ENCODE data around the gene HEATR5A.

DNA sequence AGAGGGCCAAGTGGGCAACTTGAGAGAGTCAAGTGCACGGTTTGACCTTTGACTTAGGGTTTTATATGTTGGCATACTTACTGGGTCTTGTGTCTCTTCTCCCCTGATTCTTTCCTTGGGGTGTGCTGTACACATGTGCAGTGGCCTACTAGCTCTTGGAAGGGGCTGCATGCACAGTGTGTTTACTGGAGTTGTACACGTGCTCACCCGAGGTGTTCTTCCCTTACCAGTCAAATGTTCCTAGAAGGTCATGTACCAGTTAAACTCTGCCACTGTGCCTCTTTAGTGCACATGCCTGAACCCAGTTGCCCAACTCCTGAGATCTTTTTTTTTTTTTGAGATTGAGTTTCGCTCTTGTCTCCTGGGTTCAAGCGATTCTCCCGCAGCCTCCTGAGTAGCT is 46.2 kb upstream of the HEATR5A start:
- no peak for TF ChIP-seq EZH2phosphoT487 (IDR thresholded peaks at IDR 0.05; ENCODE audit: low read depth)
- TF ChIP-seq, protein P1, sequence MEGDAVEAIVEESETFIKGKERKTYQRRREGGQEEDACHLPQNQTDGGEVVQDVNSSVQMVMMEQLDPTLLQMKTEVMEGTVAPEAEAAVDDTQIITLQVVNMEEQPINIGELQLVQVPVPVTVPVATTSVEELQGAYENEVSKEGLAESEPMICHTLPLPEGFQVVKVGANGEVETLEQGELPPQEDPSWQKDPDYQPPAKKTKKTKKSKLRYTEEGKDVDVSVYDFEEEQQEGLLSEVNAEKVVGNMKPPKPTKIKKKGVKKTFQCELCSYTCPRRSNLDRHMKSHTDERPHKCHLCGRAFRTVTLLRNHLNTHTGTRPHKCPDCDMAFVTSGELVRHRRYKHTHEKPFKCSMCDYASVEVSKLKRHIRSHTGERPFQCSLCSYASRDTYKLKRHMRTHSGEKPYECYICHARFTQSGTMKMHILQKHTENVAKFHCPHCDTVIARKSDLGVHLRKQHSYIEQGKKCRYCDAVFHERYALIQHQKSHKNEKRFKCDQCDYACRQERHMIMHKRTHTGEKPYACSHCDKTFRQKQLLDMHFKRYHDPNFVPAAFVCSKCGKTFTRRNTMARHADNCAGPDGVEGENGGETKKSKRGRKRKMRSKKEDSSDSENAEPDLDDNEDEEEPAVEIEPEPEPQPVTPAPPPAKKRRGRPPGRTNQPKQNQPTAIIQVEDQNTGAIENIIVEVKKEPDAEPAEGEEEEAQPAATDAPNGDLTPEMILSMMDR (IDR thresholded peaks at IDR 0.05; ENCODE audit: low read depth, low read length), result no peak

All from OCI-LY3 (cell line).